Endothelial cell of umbilical vein (primary cell): Measurements from ENCODE around the gene PRKG1.

Experiments used
- EZH2 ChIP-seq: IDR thresholded peaks from 2 replicates; pipeline ENCODE4 v1.6.1; 2012; ENCODE audit warnings: borderline replicate concordance, low read depth, mild to moderate bottlenecking, moderate library complexity, low read length, inconsistent platforms; ENCODE audit not compliant: severe bottlenecking
- GATA2 ChIP-seq: IDR thresholded peaks from 2 replicates; pipeline ENCODE4 v1.7.0; 2011; ENCODE audit warnings: low read depth, mild to moderate bottlenecking, moderate library complexity, mixed read lengths, low read length; ENCODE audit not compliant: insufficient read length, insufficient read depth
- JUN ChIP-seq: IDR thresholded peaks from 2 replicates; pipeline ENCODE4 v1.6.1; 2011; ENCODE audit warnings: borderline replicate concordance, low read depth; ENCODE audit not compliant: insufficient read length, insufficient read depth
- MAX ChIP-seq: IDR thresholded peaks from 2 replicates; pipeline ENCODE4 v1.6.1; 2011; ENCODE audit not compliant: insufficient read depth, insufficient read length
- MYC ChIP-seq: IDR thresholded peaks from one replicate; pipeline ENCODE4 v1.6.1; 2011; ENCODE audit warnings: mild to moderate bottlenecking, low read depth, low read length
- POLR2A ChIP-seq: IDR thresholded peaks from 2 replicates; pipeline ENCODE4 v1.6.1; 2012; ENCODE audit warnings: low read depth, mild to moderate bottlenecking, control low read depth, low read length
- POLR2AphosphoS5 ChIP-seq: IDR thresholded peaks from 2 replicates; pipeline ENCODE4 v1.6.1; 2012; ENCODE audit warnings: low read depth, mild to moderate bottlenecking, control low read depth, low read length, moderate library complexity; ENCODE audit not compliant: insufficient read depth
- TF ChIP-seq, protein P1 (sequence below), 2 donors: IDR thresholded peaks; 1 replicate in 1 of 2; 2 replicates in 1 of 2; pipeline ENCODE4 v1.5.1; 2011; ENCODE audit warnings: low read length in 2 of 2, mild to moderate bottlenecking in 2 of 2, moderate library complexity in 2 of 2, control low read depth in 1 of 2, inconsistent platforms in 1 of 2, low read depth in 1 of 2; ENCODE audit not compliant: insufficient read depth in 1 of 2; ENCODE audit errors: extremely low read depth in 1 of 2

DNA sequence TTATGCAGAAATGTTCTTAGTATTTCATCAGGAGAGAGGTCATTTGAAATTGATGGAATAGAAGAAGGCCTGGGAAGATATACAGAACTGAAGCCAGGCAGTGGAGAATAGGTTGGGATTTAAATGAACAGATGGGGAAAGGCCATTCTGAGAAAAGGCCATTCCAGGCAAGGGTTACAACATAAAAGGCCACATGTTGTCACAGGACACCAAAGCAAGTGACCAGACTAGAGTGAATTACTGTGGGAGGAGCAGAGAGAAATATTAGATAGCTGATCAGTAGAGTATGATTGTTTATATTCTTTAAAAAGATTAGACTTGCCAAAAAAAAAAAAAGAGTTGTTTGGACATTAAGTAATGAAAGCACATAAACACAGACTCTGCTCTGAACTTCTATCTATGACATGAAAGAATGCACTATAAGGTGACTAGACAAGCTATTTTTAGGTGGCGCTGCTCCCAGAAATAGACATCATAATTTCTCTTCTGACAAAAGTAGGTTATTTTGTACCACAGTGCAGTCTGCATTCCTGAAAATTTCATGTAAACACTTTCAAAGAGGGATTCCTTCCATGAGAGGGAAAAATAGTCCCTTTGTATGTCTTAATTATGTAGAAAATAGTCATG, 1184.6 kb downstream of the PRKG1 start:
- TF ChIP-seq POLR2A, result no peak
- no peak for TF ChIP-seq POLR2AphosphoS5
- TF ChIP-seq, protein P1, sequence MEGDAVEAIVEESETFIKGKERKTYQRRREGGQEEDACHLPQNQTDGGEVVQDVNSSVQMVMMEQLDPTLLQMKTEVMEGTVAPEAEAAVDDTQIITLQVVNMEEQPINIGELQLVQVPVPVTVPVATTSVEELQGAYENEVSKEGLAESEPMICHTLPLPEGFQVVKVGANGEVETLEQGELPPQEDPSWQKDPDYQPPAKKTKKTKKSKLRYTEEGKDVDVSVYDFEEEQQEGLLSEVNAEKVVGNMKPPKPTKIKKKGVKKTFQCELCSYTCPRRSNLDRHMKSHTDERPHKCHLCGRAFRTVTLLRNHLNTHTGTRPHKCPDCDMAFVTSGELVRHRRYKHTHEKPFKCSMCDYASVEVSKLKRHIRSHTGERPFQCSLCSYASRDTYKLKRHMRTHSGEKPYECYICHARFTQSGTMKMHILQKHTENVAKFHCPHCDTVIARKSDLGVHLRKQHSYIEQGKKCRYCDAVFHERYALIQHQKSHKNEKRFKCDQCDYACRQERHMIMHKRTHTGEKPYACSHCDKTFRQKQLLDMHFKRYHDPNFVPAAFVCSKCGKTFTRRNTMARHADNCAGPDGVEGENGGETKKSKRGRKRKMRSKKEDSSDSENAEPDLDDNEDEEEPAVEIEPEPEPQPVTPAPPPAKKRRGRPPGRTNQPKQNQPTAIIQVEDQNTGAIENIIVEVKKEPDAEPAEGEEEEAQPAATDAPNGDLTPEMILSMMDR (IDR thresholded peaks at IDR 0.05; ENCODE audit: extremely low read depth in 1 of 2, insufficient read depth in 1 of 2, low read depth in 1 of 2, low read length in 2 of 2), result no peak
- no peak for TF ChIP-seq GATA2
- TF ChIP-seq JUN, result no peak
- TF ChIP-seq MAX, result no peak
- TF ChIP-seq EZH2, result no peak
- TF ChIP-seq MYC, result no peak
